Right cardiac atrium (tissue), 5 donors: ENCODE results near the gene MBOAT1. TPM values are rescaled to one million over a fixed set of nuclear protein-coding genes. Genes with fewer than 3 reads are reported as not detected.

Experiments
- ATAC-seq, 2 donors: fragments of 200-7000 bp; cut with Tn5 transposase; one replicate each; pipeline versions ENCODE4 v1.8.0 to v1.9.1; 2020; ENCODE audit warnings: moderate library complexity in 2 of 2, mild to moderate bottlenecking in 1 of 2
- DNase-seq, 3 donors: peaks; one replicate each; pipeline ENCODE4 v3.0.0-alpha.2; 2020
- H3K27ac ChIP-seq: one replicate; pipeline ENCODE4 v1.5.1; 2013; ENCODE audit warnings: mild to moderate bottlenecking, low read length, control low read depth, moderate library complexity
- H3K27me3 ChIP-seq: one replicate; pipeline ENCODE4 v1.6.1; 2013; ENCODE audit not compliant: control insufficient read depth, insufficient read depth
- H3K4me1 ChIP-seq: one replicate; pipeline ENCODE4 v1.6.1; 2013; ENCODE audit warnings: low read length; ENCODE audit not compliant: control insufficient read depth, insufficient read depth
- H3K4me3 ChIP-seq: one replicate; pipeline ENCODE4 v1.5.1; 2013; ENCODE audit warnings: low read length, control low read depth
- H3K9me3 ChIP-seq: one replicate; pipeline ENCODE4 v1.6.1; 2013; ENCODE audit warnings: low read length; ENCODE audit not compliant: control insufficient read depth
- WGBS: extraction: QIAGEN DNeasy Blood & Tissue Kit; methylation state at CpG from one replicate; pipeline ENCODE4 v1.1.7; 2013; 5-methylcytosine and 5-hydroxymethylcytosine counted together
- intact Hi-C, 4 donors: fragments of 100-400 bp; cut with DNase I; formaldehyde crosslinking; loops; one replicate each; pipeline versions ENCODE4 v1.11.0 to v1.14.0; 2022 to 2023
- polyA plus RNA-seq: library from polyadenylated mRNA; stranded (reverse); fragments of 200-250 nt; gene quantifications from one replicate; pipeline ENCODE4 v1.2.3, GENCODE V29; 2013
- total RNA-seq, 4 donors: library from RNA; stranded (reverse); fragmentation: NEBNext Ultra II Directional; extraction: Animal tissue kit (Norgen Biotek cat#: 25700); gene quantifications; one replicate each; pipeline ENCODE4 v1.2.1, GENCODE V29; 2021
- donor health status: healthy with polysubstance abuse.
- donor health status: DM: no; HTN: yes; CAD: no.
- donor health status: DM: no; HTN: no; CAD: no.
- donor health status: DM: no; HTN: yes; CAD: no; lungs with severe emphysema.
- donor health status: DM: yes; HTN: yes; CAD: no.

Gene MBOAT1
- total and polyA plus RNA-seq, 5 donors, result 3.0 to 9.2 (median 6.6) TPM

GRCh38 chr6:20169119-20169557 lies 43.1 kb downstream of the MBOAT1 start:
- Histone ChIP-seq H3K27me3 (no peaks in the 10 kb centered on the region), H3K9me3 (no peaks in the 10 kb centered on the region), H3K4me3 (no peak overlapping the region), H3K4me1 (peaks cover 6% of the 10 kb centered on the region), H3K27ac (peak overlapping the region; percentile 71)
- intact Hi-C loops, result no loop called here
- ATAC-seq, result peak; percentile 79 to 88
- peak in 1 of 3 donors; percentile 53 for DNase-seq
- 41% methylated on average over 2 of the region's 2 CpGs for WGBS

GRCh38 chr6:20168690-20169089 lies 43.6 kb downstream of the MBOAT1 start:
- ATAC-seq (peak in 1 of 2 donors; percentile 12), DNase-seq (no peak)
- WGBS, result 32% methylated on average over 2 of the region's 2 CpGs
- Histone ChIP-seq H3K27me3 (no peaks in the 10 kb centered on the region), H3K4me3 (no peak overlapping the region), H3K27ac (no peak overlapping the region), H3K9me3 (no peaks in the 10 kb centered on the region), H3K4me1 (peaks cover 6% of the 10 kb centered on the region)
- intact Hi-C loops, result no loop called here

- peaks cover 4% of the 10 kb centered on the region for H3K4me1 ChIP-seq
Measured at GRCh38 chr6:20167601-20168000, 44.7 kb downstream of the MBOAT1 start.

GRCh38 chr6:20166210-20166609 lies 46.1 kb downstream of the MBOAT1 start:
- Histone ChIP-seq H3K4me3 (no peak overlapping the region), H3K4me1 (peaks cover 4% of the 10 kb centered on the region), H3K27me3 (no peaks in the 10 kb centered on the region), H3K9me3 (no peaks in the 10 kb centered on the region), H3K27ac (no peak overlapping the region)
- ATAC-seq, result no peak
- WGBS, result 90% methylated on average over 2 of the region's 2 CpGs
- DNase-seq, result no peak
- intact Hi-C loops, result no loop called here

More at GRCh38 chr6:20167601-20168000, 44.7 kb downstream of the MBOAT1 start:
- Histone ChIP-seq H3K27ac (no peak overlapping the region), H3K27me3 (no peaks in the 10 kb centered on the region), H3K9me3 (no peaks in the 10 kb centered on the region), H3K4me3 (no peak overlapping the region)
- DNase-seq (no peak), ATAC-seq (no peak)
- 70% methylated on average over 2 of the region's 2 CpGs for WGBS
- intact Hi-C loops, result no loop called here

- H3K9me3 ChIP-seq, result no peaks in the 10 kb centered on the region
- H3K4me3 ChIP-seq, result no peak overlapping the region
- intact Hi-C loops, result no loop called here
- H3K4me1 ChIP-seq, result no peaks in the 10 kb centered on the region
- no peaks in the 10 kb centered on the region for H3K27me3 ChIP-seq
- no peak for DNase-seq
- WGBS, result 68% methylated on average over 2 of the region's 2 CpGs
- no peak overlapping the region for H3K27ac ChIP-seq
- no peak for ATAC-seq
Measured at GRCh38 chr6:20162515-20162914, 49.8 kb downstream of the MBOAT1 start.

GRCh38 chr6:20160541-20161283 lies 51.6 kb downstream of the MBOAT1 start:
- 89% methylated on average over 9 of the region's 9 CpGs for WGBS

GRCh38 chr6:20159781-20160540 lies 52.3 kb downstream of the MBOAT1 start:
- ATAC-seq (no peak), DNase-seq (no peak)
- Histone ChIP-seq H3K27me3 (no peaks in the 10 kb centered on the region), H3K27ac (no peak overlapping the region), H3K9me3 (no peaks in the 10 kb centered on the region), H3K4me3 (no peak overlapping the region), H3K4me1 (no peaks in the 10 kb centered on the region)
- intact Hi-C loops, result no loop called here
- 68% methylated on average over 5 of the region's 5 CpGs for WGBS

More at GRCh38 chr6:20160541-20161283, 51.6 kb downstream of the MBOAT1 start:
- Histone ChIP-seq H3K4me1 (no peaks in the 10 kb centered on the region), H3K9me3 (no peaks in the 10 kb centered on the region), H3K4me3 (no peak overlapping the region), H3K27ac (no peak overlapping the region), H3K27me3 (no peaks in the 10 kb centered on the region)
- intact Hi-C loops, result no loop called here
- DNase-seq, result no peak
- ATAC-seq, result no peak

- WGBS, result 73% methylated on average over 4 of the region's 4 CpGs
- no peak for ATAC-seq
Measured at GRCh38 chr6:20159098-20159497, 53.2 kb downstream of the MBOAT1 start.

DNA sequence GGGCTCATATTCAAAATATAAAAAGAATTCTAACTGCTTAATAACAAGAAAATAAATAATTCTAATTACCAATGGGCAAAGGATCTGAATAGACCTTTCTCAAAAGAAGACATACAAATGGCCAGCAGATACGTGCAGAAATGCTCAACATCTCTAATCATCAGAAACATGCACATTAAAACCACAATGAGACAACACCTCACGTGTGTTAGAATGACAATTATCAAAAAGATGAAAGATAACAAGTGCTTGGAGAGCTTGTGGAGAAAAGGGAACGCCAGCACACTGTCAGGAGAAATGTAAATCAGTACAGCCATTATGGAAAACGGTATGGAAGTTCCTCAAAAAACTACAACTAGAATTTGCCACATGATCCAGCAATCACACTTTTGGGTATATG lies 53.6 kb downstream of the MBOAT1 start:
- 92% methylated on average over 4 of the region's 4 CpGs for WGBS
- Histone ChIP-seq H3K9me3 (no peaks in the 10 kb centered on the region), H3K4me3 (no peak overlapping the region), H3K27me3 (no peaks in the 10 kb centered on the region), H3K27ac (no peak overlapping the region), H3K4me1 (no peaks in the 10 kb centered on the region)
- DNase-seq (no peak), ATAC-seq (no peak)
- intact Hi-C loops, result no loop called here

More at GRCh38 chr6:20159098-20159497, 53.2 kb downstream of the MBOAT1 start:
- H3K27me3 ChIP-seq, result no peaks in the 10 kb centered on the region
- no peaks in the 10 kb centered on the region for H3K9me3 ChIP-seq
- no peak overlapping the region for H3K27ac ChIP-seq
- no peak overlapping the region for H3K4me3 ChIP-seq
- no peak for DNase-seq
- intact Hi-C loops, result no loop called here
- H3K4me1 ChIP-seq, result no peaks in the 10 kb centered on the region

- H3K27ac ChIP-seq, result no peak overlapping the region
- WGBS, result 92% methylated on average over 2 of the region's 2 CpGs
Measured at GRCh38 chr6:20156824-20157223, 55.4 kb downstream of the MBOAT1 start.

GRCh38 chr6:20154753-20155152 lies 57.5 kb downstream of the MBOAT1 start:
- intact Hi-C loops, result no loop called here
- DNase-seq (no peak), ATAC-seq (no peak)
- 88% methylated on average over 2 of the region's 2 CpGs for WGBS
- Histone ChIP-seq H3K9me3 (no peaks in the 10 kb centered on the region), H3K4me3 (no peak overlapping the region), H3K27me3 (no peaks in the 10 kb centered on the region), H3K4me1 (no peaks in the 10 kb centered on the region), H3K27ac (no peak overlapping the region)

More at GRCh38 chr6:20156824-20157223, 55.4 kb downstream of the MBOAT1 start:
- H3K4me3 ChIP-seq, result no peak overlapping the region
- intact Hi-C loops, result no loop called here
- no peaks in the 10 kb centered on the region for H3K4me1 ChIP-seq
- ATAC-seq (no peak), DNase-seq (no peak)
- H3K9me3 ChIP-seq, result no peaks in the 10 kb centered on the region
- H3K27me3 ChIP-seq, result no peaks in the 10 kb centered on the region
